GM18870 (cell line): ENCODE measurements around the gene ZMIZ1.

Source experiments
- ATAC-seq: cut with Tn5 transposase; IDR thresholded peaks from one replicate; pipeline ENCODE4 v1.9.1; 2021; ENCODE audit warnings: moderate library complexity; ENCODE audit not compliant: unreplicated experiment

The ZMIZ1 gene

DNA sequence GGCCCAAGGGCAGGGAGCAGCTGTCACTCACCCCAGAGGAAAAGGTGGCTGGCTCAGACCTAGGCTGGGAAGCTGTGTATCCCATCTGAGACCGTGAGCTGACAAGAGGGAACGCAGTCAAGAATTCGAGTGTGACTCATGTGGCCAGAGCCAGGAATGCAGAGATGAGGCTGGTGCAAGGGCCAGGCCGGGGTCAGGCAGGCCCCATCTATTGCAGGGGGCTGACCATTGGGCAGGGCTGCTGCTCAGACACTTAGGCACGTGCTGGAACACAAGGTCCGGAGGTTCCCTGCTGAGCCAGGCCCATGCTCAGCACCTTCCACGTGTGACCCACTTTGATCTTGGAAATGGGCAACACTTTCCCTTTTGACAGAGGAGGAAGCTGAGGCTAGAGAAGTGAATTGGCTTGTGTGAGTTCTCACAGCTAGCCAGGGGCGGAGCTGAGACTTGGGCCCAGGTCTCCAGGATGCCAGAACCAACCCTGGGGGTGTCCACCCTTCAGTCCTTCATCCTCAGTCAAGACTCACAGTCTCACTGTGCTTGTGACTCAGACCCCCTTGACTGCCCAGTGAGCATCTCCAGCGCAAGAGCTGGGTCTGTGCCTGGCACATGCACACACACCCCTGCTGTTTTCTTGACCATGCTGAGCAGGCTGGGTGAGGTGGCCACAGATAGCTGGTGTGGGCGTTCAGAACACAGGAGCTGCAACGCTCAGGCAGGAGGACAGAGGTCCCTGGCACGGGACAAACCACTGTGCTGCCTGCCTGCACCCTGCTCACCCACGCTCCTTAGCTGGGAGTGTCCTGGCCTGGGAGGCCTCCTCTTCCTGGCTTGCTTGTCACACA lies 230.9 kb downstream of the ZMIZ1 start:
- no peak for ATAC-seq

DNA sequence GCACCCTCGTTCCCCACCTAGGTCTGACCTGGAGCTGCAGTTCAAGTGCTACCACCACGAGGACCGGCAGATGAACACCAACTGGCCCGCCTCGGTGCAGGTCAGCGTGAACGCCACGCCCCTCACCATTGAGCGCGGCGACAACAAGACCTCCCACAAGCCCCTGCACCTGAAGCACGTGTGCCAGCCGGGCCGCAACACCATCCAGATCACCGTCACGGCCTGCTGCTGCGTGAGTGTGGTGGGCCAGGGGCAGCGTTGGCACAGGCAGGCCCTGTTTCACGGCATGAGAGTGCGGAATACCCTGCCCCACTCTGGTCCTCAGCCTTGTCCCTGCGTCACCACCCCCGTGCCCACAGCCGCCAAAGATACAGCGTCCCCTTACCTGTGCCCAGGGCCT lies 231.9 kb downstream of the ZMIZ1 start:
- no peak for ATAC-seq

- ATAC-seq: no peak
Observed at GRCh38 chr10:79301754-79302530, 233.2 kb downstream of the ZMIZ1 start.

- ATAC-seq: no peak
Observed at GRCh38 chr10:79303631-79304478, 235.1 kb downstream of the ZMIZ1 start.

GRCh38 chr10:79304479-79305087 lies 235.8 kb downstream of the ZMIZ1 start:
- ATAC-seq: no peak

DNA sequence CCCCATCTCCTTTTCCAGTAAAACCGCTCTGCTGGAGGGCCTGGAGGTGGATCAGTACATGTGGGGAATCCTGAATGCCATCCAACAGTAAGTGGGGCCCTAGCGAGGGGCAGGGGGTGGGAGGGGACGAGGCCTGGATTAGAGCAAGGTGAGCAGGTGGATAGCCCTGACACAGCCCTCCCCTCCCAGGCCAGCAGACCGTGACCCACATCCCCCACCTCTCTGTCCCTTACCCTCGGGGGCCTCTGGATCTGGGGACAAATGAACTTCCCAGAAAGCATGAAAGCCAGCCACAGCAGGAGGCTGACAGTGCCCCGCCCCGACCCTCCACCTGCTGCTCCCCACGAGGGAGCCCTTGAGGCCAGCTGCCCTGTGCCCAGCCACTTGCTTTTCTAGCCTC lies 236.7 kb downstream of the ZMIZ1 start:
- no peak for ATAC-seq

DNA sequence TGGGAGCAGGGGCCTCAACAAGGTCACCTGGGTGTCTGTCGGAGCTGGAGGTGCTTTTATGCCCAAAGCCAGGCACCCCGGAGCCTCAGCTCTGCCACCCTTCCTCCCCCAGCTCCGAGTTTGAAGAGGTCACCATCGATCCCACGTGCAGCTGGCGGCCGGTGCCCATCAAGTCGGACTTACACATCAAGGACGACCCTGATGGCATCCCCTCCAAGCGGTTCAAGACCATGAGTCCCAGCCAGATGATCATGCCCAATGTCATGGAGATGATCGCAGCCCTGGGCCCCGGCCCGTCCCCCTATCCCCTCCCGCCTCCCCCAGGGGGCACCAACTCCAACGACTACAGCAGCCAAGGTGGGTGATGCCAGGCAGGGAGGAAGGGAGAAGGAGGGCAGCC lies 237.2 kb downstream of the ZMIZ1 start:
- no peak for ATAC-seq

- no peak for ATAC-seq
Observed at GRCh38 chr10:79306644-79307220, 238.0 kb downstream of the ZMIZ1 start.

- ATAC-seq: no peak
Observed at GRCh38 chr10:79308016-79308415, 239.2 kb downstream of the ZMIZ1 start.

DNA sequence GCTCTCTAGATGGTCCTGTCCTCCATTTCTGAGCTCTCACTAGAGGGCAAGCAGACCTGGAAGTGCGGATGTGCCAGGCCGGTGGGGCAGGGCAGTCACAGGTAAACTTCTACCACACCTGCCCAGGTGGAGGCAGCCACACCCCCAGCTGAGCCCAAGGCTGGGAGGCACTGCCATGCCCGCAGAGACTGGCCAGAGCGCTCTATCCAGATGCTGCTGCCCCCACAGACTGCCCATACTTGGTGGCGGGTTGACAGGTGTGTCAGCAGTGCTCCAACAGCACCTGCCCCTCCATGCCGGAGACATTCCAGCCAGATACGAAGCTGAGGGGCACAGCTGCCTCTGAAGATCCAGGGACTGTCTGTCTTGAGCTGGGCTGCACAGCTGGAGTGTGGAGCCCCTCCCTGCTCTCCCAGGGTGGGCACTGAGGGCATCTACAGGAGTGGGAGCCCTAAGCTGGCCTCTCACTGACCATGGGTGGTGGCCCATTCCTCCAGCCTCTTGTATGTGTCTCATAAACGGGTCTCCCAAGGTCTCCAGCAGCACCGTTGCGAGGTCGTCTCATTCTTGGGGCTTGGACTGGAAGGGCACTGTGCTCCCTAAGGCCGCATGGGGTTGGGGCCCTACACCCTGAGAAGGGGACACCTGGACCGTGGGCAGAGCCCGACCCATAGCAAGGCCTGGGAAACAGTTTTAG lies 240.4 kb downstream of the ZMIZ1 start:
- ATAC-seq: no peak

- no peak for ATAC-seq
Observed at GRCh38 chr10:79310200-79310865, 241.6 kb downstream of the ZMIZ1 start.

- no peak for ATAC-seq
Observed at GRCh38 chr10:79310911-79311573, 242.3 kb downstream of the ZMIZ1 start.

- ATAC-seq: no peak
Observed at GRCh38 chr10:79311581-79312407, 243.0 kb downstream of the ZMIZ1 start.

DNA sequence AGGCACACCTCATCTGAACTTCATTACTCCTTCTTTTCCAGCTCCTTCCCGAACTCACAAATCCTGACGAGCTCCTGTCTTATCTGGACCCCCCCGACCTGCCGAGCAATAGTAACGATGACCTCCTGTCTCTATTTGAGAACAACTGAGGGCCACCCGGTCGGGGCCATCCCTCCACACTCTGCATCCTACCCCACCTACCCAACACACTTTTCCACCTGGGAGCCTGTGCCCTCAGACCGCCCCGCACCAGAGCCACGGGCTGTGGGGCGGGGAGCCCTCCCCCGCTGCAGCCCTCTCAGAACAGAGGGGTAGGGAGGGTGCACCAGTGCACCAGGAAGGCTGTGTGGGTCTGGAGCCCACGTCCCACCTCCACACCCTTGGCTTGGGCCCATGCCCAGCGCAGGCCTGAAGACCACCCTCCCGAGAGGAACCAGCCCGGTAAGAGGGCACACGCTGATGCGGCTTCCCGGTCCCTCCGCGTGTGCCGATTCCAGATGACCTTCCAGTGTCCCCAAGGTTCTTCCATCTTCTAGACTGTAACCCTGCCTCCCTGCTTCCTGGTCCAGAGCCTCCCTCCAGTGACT lies 243.9 kb downstream of the ZMIZ1 start:
- ATAC-seq: no peak

DNA sequence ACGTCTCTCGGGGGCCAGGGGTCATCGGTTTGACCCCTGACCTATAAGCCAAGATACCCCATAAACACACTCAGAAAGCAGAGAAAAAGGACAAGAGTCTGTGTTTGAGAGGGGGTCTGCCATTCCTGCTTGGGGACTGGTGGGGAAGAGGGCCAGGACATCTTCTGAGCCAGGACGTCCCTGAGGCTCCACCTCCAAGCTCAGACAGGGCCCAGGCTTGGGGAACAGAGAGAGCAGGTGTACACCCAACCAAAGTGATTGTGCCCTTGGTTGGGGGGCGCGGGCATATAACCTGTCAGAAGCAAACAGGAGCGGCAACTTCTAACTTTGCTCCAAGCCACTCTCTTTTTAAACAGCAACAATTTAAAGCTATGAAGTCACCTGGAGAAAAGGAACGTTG lies 244.6 kb downstream of the ZMIZ1 start:
- ATAC-seq: no peak

DNA sequence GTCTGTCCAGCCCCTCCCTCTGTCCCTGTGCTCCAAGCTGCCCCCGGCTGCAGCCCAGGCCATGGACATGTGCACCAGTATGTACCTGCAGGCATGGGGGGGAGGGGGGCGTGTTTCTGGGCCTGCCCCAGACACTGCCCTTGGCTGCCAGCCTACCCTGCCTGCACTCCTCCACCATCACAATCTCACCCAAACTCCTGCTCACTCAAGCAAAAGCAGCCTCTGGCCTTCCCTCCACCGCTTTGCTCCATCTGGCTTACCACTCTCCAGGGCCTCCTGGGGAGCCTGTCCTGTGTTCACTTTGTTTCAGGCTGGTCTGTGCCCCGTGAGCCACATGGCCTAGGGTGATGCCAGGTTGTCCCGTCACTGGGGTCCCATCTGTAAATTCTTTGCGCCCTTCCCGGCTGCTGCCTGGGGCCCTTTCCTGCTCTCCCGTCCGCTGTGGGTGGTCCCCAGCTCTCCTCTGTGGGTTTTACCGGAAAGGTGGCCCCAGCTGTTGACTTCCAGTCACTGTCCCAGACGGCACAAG lies 245.2 kb downstream of the ZMIZ1 start:
- no peak for ATAC-seq
